IPS DF 6.9 (cell line): ENCODE results near the gene RRP8.

Experiments used
- DNase-seq: peaks from one replicate; pipeline ENCODE4 v3.0.0-alpha.2; 2013; ENCODE audit warnings: low read depth, low spot score
- H3K27ac ChIP-seq: one replicate; pipeline ENCODE4 v1.5.1; 2013; ENCODE audit warnings: low read length, control low read depth
- H3K27me3 ChIP-seq: 2 replicates; pipeline ENCODE4 v1.6.1; 2013; ENCODE audit warnings: mild to moderate bottlenecking, low read length; ENCODE audit not compliant: control insufficient read depth, insufficient read depth
- H3K36me3 ChIP-seq: 2 replicates; pipeline ENCODE4 v1.6.1; 2013; ENCODE audit warnings: low read length; ENCODE audit not compliant: control insufficient read depth, insufficient read depth
- H3K4me1 ChIP-seq: 2 replicates; pipeline ENCODE4 v1.6.1; 2013; ENCODE audit warnings: low read length; ENCODE audit not compliant: control insufficient read depth, insufficient read depth
- H3K4me3 ChIP-seq: 2 replicates; pipeline ENCODE4 v1.5.1; 2013; ENCODE audit warnings: mild to moderate bottlenecking, low read length
- H3K9me3 ChIP-seq: 2 replicates; pipeline ENCODE4 v1.6.1; 2013; ENCODE audit warnings: low read length, inconsistent platforms; ENCODE audit not compliant: control insufficient read depth, insufficient read depth
- WGBS: extraction: QIAGEN DNeasy Blood & Tissue Kit; methylation state at CpG from one replicate; pipeline ENCODE4 v1.1.7; 2013; ENCODE audit warnings: mixed read lengths, missing lambda C conversion rate; ENCODE audit not compliant: insufficient read length, insufficient coverage; 5-methylcytosine and 5-hydroxymethylcytosine counted together

RRP8 gene

DNA sequence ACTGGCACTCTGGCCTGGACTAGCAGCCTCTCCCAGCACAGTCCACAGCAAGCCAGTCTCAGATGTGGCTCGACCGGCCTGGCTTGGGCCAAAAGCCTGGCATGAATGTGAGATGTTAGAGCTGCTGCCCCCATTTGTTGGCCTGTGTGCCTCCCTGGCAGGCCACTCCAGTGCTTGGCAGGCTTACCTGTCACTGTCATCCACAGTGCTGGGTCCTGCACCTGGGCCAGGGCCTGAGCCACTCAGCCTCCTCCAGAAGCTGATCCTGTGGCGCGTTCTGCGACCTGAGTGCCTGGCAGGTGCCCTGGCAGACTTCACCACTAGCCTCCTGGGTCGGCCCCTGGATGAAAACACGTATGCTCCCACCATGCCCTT is 36.1 kb downstream of the RRP8 start:
- Histone ChIP-seq H3K4me3 (no peak overlapping the region), H3K4me1 (no peaks in the 10 kb centered on the region), H3K9me3 (no peaks in the 10 kb centered on the region), H3K27me3 (no peaks in the 10 kb centered on the region), H3K27ac (no peak overlapping the region), H3K36me3 (no peaks in the 10 kb centered on the region)
- whole genome bisulfite sequencing = no CpG with 5 or more reads among the region's 7 CpGs
- no peak for DNase-seq

DNA sequence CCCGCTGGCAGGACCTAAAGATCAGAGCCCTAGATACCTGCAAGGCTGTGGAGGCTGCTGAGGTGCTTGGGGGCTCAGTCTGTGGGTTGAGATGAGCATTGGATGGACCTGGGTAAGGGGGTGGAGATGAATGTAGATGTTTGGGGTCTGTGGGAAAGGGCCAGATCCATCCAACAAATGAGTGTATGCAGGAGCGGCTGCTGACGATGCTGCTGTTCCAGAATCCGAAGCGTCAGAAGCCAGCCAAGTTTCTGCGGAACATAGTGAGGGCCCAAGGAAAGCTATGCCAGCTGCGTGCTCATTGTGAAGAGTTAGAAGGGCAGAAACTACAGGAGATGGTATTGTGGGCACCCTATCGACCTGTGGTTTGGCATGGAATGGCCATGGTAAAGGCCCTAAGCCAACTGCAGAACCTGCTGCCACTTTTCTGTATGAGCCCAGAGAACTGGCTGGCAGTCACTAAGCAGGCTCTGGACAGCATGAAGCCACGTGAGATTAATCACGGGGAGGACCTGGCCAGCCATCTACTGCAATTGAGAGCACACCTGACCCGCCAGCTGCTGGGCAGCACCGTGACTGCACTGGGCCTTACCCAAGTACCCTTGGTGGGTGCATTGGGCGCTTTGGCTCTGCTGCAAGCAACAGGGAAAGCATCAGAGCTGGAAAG is 36.6 kb downstream of the RRP8 start:
- H3K27ac ChIP-seq = no peak overlapping the region
- no peaks in the 10 kb centered on the region for H3K4me1 ChIP-seq
- WGBS = no CpG with 5 or more reads among the region's 13 CpGs

DNA sequence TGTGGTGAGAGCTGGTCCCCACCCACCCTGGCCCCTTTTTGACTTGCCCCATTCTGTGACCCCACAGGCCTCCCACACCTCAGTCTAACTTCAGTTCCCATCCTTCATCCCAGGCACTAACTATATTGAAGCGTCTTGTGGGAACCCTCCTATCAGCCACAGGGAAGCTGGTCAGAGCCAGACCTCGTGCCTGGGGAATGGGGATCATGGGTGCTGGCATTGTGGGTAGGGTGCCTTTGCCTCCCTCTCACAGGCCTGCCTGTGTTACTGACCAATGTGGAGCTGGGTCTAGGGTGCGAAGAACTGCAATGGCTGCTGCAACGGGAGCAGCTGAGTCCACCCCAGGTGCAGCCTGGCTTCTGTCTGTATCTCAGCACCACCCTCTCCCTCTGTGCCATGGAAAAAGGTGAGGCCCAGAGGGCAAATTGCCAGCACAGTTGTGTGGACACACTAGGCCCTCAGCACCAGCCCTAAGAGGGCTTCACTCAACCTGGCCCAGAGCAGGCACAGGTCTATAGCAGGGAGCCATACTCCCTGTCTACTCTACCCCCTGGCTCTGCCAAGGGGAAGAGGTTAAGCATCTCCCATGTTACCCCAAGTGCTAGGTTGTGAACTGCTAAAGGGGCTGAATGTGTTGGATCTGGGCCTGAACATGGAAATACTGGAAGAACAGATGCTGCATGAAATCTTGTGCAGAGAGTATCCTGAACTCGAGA is 37.3 kb downstream of the RRP8 start:
- H3K27ac ChIP-seq = no peak overlapping the region
- H3K27me3 ChIP-seq = no peaks in the 10 kb centered on the region
- H3K9me3 ChIP-seq = no peaks in the 10 kb centered on the region
- H3K4me1 ChIP-seq = no peaks in the 10 kb centered on the region
- no peaks in the 10 kb centered on the region for H3K36me3 ChIP-seq
- DNase-seq = no peak
- no peak overlapping the region for H3K4me3 ChIP-seq
- no CpG with 5 or more reads among the region's 5 CpGs for WGBS

More for the DNA sequence above, 36.6 kb downstream of the RRP8 start:
- DNase-seq = no peak
- no peaks in the 10 kb centered on the region for H3K9me3 ChIP-seq
- no peak overlapping the region for H3K4me3 ChIP-seq
- H3K36me3 ChIP-seq = no peaks in the 10 kb centered on the region
- no peaks in the 10 kb centered on the region for H3K27me3 ChIP-seq

DNA sequence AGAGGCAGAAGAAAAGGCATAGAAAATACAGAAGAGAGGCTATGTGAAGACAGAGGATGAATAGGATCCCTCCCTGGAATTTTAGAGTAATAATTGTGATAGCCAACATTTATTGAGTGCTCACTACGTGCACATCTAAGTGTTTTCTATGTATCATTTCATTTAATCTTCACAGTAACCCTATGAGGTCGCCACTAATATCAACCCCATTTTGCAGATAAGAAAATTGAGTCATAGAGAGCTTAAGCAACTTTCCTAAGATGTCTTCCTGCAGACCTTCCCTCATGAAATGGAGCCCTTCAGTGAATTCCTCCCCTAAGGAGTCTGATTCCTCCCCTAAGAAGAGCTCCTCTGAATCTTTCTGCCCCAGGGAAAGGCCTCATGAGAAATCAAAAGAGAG is 38.1 kb downstream of the RRP8 start:
- Histone ChIP-seq H3K4me1 (no peaks in the 10 kb centered on the region), H3K27ac (no peak overlapping the region), H3K9me3 (no peaks in the 10 kb centered on the region), H3K4me3 (no peak overlapping the region), H3K27me3 (no peaks in the 10 kb centered on the region), H3K36me3 (no peaks in the 10 kb centered on the region)
- no CpG with 5 or more reads among the region's 2 CpGs for WGBS
- no peak for DNase-seq

DNA sequence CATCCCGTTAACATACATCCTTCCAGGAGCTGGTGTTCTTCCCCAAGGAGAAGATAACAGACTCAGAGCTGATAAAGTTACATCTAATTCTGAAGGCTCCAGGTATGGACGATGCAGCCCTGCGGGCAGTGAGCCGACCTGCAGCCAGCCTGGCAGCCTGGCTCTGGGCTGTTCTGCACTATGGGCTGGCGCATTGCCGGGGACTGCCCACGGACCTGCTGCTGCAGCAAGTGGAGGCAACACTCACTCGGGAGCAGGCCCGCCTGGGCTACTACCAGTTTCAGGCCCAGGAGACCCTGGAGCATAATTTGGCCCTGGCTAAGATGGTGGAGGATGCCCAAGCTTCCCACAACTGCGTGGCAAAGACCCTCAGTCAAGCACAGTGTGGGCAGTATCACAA is 39.7 kb downstream of the RRP8 start:
- Histone ChIP-seq H3K4me1 (no peaks in the 10 kb centered on the region), H3K9me3 (no peaks in the 10 kb centered on the region), H3K36me3 (no peaks in the 10 kb centered on the region), H3K27me3 (no peaks in the 10 kb centered on the region), H3K27ac (no peak overlapping the region), H3K4me3 (no peak overlapping the region)
- no peak for DNase-seq
- no CpG with 5 or more reads among the region's 10 CpGs for WGBS

DNA sequence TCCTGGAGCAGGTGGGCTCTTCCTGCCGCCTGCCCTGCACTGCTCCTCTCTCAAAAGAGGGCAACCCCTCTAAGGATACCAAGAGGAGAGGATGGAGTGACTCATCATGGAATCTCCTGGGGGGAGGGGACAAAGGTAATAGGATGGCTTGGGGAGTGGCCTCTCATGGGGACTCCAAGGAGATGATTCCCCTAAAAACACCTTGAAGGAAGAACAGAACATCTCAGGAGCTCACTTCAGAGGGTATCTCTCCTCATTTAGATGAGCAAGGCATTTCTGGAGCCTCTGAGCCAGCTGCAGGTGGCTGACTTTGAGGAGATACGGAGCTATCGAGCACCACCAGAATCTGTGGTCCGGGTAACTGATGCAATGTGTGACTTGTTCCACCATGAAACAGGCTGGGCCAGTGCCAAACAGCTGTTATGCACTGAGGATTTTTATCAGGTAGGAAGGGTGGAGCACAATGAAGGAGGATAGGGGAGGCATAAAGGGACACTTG is 40.2 kb downstream of the RRP8 start:
- WGBS = no CpG with 5 or more reads among the region's 4 CpGs
- Histone ChIP-seq H3K36me3 (no peaks in the 10 kb centered on the region), H3K9me3 (no peaks in the 10 kb centered on the region), H3K4me3 (no peak overlapping the region), H3K4me1 (no peaks in the 10 kb centered on the region), H3K27me3 (no peaks in the 10 kb centered on the region), H3K27ac (no peak overlapping the region)
- no peak for DNase-seq

DNA sequence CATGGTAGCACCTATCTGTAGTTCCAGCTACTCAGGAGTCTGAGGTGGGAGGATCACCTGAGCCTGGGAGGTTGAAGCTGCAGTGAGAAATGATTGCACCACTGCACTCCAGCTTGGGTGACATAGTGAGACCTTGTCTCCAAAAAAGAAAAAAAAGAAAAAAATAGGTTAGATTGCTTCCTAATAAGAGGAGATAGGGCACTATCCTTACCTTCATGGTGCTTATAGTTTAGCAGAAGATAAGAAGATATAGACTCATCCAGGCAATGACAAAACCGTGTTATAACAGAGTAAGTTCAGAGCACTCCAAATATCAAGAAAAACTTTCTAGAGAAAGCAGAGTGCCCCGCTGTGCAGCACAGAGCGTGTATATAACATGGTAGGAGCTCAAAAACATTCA is 42.1 kb downstream of the RRP8 start:
- no peak for DNase-seq
- Histone ChIP-seq H3K36me3 (no peaks in the 10 kb centered on the region), H3K4me3 (no peak overlapping the region), H3K27me3 (no peaks in the 10 kb centered on the region), H3K4me1 (no peaks in the 10 kb centered on the region), H3K27ac (no peak overlapping the region), H3K9me3 (no peaks in the 10 kb centered on the region)
- no CpG with 5 or more reads among the region's 3 CpGs for WGBS

DNA sequence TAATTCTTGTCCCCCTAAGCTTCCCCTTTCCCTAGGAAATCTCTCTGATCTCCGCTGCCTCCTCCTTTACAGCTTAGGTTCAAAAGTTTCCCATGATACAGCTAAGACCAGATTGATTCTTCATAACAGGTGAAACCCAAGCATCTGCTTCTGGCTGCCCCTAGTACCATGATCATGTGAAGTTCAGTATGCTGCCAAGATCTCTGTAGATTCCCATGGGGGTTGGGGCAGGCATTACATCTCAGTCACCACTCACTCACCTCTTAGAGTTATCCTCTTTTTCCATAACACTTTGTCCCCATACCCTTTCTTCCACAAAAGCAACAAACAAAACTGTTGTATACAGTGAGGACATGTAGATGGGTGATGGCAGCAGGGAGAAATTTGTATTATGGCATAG is 44.0 kb downstream of the RRP8 start:
- DNase-seq = no peak
- Histone ChIP-seq H3K36me3 (no peaks in the 10 kb centered on the region), H3K4me3 (no peak overlapping the region), H3K27me3 (no peaks in the 10 kb centered on the region), H3K4me1 (no peaks in the 10 kb centered on the region), H3K9me3 (no peaks in the 10 kb centered on the region), H3K27ac (no peak overlapping the region)
- no CpG with 5 or more reads among the region's 1 CpG for WGBS

DNA sequence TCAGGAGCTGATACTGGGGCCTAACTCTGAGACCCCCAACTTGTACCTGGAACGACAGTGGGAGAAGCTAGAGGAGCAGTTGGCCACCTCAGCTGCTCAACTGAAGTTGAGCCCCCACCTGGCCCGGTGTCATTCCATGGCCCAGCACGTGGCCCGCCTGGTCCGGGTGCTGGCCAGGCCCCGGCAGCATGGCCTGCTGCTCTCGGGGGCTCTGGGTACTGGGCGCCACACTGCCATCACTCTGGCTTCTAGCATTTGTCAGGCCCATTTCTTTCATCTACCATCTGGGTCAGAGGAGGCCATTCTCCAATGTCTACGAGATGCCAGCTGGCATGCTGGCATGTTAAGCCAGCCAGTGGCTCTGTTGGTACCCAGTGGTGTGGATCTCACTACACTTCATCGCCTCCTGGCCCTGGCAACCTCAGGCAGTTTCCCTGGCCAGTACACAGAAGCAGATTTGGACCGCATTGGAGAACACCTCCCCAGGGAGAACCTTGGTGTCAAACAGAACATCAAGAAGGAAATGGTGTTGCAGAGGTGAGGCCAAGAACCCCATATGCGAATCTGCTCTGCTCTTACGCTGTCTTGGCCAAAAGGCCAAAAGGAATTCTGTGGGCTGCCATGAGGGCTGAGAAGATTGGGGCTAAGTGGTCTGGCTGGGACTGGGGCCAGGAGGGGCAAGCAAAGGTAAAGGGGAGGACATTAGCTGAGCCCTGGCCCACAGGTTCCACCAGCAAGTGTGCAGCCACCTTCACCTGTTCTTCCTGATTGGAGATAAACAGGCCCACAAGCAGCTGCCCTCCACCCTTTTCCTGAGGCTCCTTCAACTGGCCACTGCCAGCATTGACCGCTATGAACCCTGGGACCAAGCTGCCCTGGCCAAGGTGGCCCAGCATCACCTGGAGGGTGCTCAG is 45.4 kb downstream of the RRP8 start:
- no peaks in the 10 kb centered on the region for H3K4me1 ChIP-seq
- no peaks in the 10 kb centered on the region for H3K36me3 ChIP-seq
- no peak for DNase-seq
- WGBS = no CpG with 5 or more reads among the region's 14 CpGs
- no peak overlapping the region for H3K4me3 ChIP-seq
- H3K27ac ChIP-seq = no peak overlapping the region
- no peaks in the 10 kb centered on the region for H3K9me3 ChIP-seq
- H3K27me3 ChIP-seq = no peaks in the 10 kb centered on the region

DNA sequence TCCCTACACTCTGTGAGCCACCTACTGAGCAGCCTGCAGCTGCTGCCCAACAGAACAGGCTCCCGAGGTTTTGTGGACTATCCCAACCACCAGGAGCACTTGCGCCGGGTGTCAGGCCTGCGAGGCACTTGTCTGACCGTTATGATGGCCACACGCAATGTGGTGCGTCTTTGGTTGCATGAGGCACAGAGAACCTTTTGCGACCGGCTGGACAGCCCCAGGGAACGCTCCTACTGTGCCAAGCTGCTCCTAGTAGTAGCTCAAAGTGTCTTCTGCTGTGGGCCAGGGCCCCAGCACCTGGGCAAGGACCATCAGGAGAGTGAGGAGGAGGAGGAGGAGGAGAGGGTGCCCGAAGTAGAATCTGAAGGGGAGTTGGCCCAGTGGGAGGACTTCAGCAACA is 46.4 kb downstream of the RRP8 start:
- H3K4me1 ChIP-seq = no peaks in the 10 kb centered on the region
- H3K36me3 ChIP-seq = no peaks in the 10 kb centered on the region
- no peak overlapping the region for H3K27ac ChIP-seq
- no peaks in the 10 kb centered on the region for H3K27me3 ChIP-seq
- H3K4me3 ChIP-seq = no peak overlapping the region
- no peaks in the 10 kb centered on the region for H3K9me3 ChIP-seq
- DNase-seq = no peak
- WGBS = no CpG with 5 or more reads among the region's 11 CpGs
